Measurements from ENCODE around the gene DDX43. TPM values are rescaled to one million over a fixed set of nuclear protein-coding genes. Genes with fewer than 3 reads are reported as not detected.

The DDX43 gene
- polyA plus RNA-seq, 1 of the 3 experiments (the other 2 are of a cell fraction): not detected

- TF ChIP-seq REST (IDR thresholded peaks at IDR 0.05; ENCODE audit: low read depth, low read length) (no peak), RFX5 (IDR thresholded peaks at IDR 0.05; ENCODE audit: low read length) (no peak), EP300 (IDR thresholded peaks at IDR 0.05; ENCODE audit: borderline replicate concordance in 1 of 2, low read depth in 1 of 2, low read length in 1 of 2) (no peak), RXRA (IDR thresholded peaks at IDR 0.05; ENCODE audit: borderline replicate concordance, low read depth) (no peak), NFIC (IDR thresholded peaks at IDR 0.05; ENCODE audit: borderline replicate concordance) (no peak), PBX3 (IDR thresholded peaks at IDR 0.05) (no peak)
Observed at GRCh38 chr6:73389854-73390253, 4.8 kb upstream of the DDX43 start (continued).

- Histone ChIP-seq H3K4me2 (no peak overlapping the region), H4K20me1 (ENCODE audit: insufficient read depth) (no peaks in the 10 kb centered on the region), H3K27ac (ENCODE audit: low read depth in 2 of 2, low read length in 1 of 2) (no peak overlapping the region), H3K27me3 (ENCODE audit: insufficient read depth) (no peaks in the 10 kb centered on the region), H3F3A (replicated peaks; ENCODE audit: insufficient read depth) (no peaks in the 10 kb centered on the region), H3K9me3 (no peaks in the 10 kb centered on the region), H3K9me2 (no peaks in the 10 kb centered on the region), H2AFZ (ENCODE audit: low read depth) (no peak overlapping the region), H3K4me3 (ENCODE audit: low read depth in 2 of 2, low read length in 1 of 2) (no peak overlapping the region), H3K9ac (no peak overlapping the region), H3K79me2 (ENCODE audit: insufficient read depth) (no peaks in the 10 kb centered on the region), H3K36me3 (replicated peaks in 1 of 2; ENCODE audit: control insufficient read depth in 1 of 2, insufficient read depth in 2 of 2, low read length in 1 of 2) (no peaks in the 10 kb centered on the region), H3K4me1 (ENCODE audit: control insufficient read depth in 1 of 2, insufficient read depth in 2 of 2, low read depth in 1 of 2, low read length in 1 of 2) (no peaks in the 10 kb centered on the region; a peak in 1 of 4 replicates)
- DNase-seq: no peak
- CTCF ChIA-PET: no interaction called here
- WGBS (ENCODE audit: low lambda C conversion rate): 92% methylated on average over 2 of the region's 2 CpGs
- TF ChIP-seq PBX3 (IDR thresholded peaks at IDR 0.05) (no peak), USF2 (IDR thresholded peaks at IDR 0.05; ENCODE audit: borderline replicate concordance, low read depth, low read length) (no peak), FOXM1 (IDR thresholded peaks at IDR 0.05; ENCODE audit: low read depth) (no peak), TAF1 (IDR thresholded peaks at IDR 0.05; ENCODE audit: borderline replicate concordance, low read depth, low read length) (no peak), MXI1 (IDR thresholded peaks at IDR 0.05; ENCODE audit: low read depth, low read length) (no peak), NRF1 (IDR thresholded peaks at IDR 0.05; ENCODE audit: low read depth, low read length) (no peak), RCOR1 (IDR thresholded peaks at IDR 0.05; ENCODE audit: low read length) (no peak), SMC3 (IDR thresholded peaks at IDR 0.05; ENCODE audit: low read depth, low read length) (no peak), EZH2phosphoT487 (IDR thresholded peaks at IDR 0.05; ENCODE audit: borderline replicate concordance, low read depth) (no peak), MEF2A (IDR thresholded peaks at IDR 0.05; ENCODE audit: borderline replicate concordance, low read depth) (no peak), POLR2AphosphoS5 (IDR thresholded peaks at IDR 0.05; ENCODE audit: low read depth, low read length) (no peak), RXRA (IDR thresholded peaks at IDR 0.05; ENCODE audit: borderline replicate concordance, low read depth) (no peak), YY1 (IDR thresholded peaks at IDR 0.05; ENCODE audit: low read depth) (no peak), REST (IDR thresholded peaks at IDR 0.05; ENCODE audit: low read depth, low read length) (no peak), ZBTB33 (IDR thresholded peaks at IDR 0.05; ENCODE audit: borderline replicate concordance, low read depth) (no peak), TCF12 (IDR thresholded peaks at IDR 0.05) (no peak)
- POLR2A ChIA-PET: no interaction called here
Observed at GRCh38 chr6:73391675-73392074, 3.0 kb upstream of the DDX43 start.
